NCI-H82 treated with DMSO at 0.1 percent for 48 hours (cell line): Measurements from ENCODE around the gene MTCH1.

Source experiments
- DNase-seq: peaks from one replicate; lab custom pipeline; 2025; ENCODE audit not compliant: unreplicated experiment; lab: John Stamatoyannopoulos, UW

The MTCH1 gene

GRCh38 chr6:36970892-36971842 is 14.8 kb downstream of the MTCH1 start:
- DNase-seq, result no peak

GRCh38 chr6:36969988-36970891 is 15.8 kb downstream of the MTCH1 start:
- no peak for DNase-seq

- DNase-seq, result no peak
Measured at GRCh38 chr6:36969240-36969691, 16.7 kb downstream of the MTCH1 start.

GRCh38 chr6:36968266-36968977 is 17.6 kb downstream of the MTCH1 start:
- no peak for DNase-seq

GRCh38 chr6:36967757-36968156 is 18.2 kb downstream of the MTCH1 start:
- DNase-seq, result no peak

GRCh38 chr6:36967301-36967700 is 18.7 kb downstream of the MTCH1 start:
- DNase-seq, result no peak

GRCh38 chr6:36964908-36965307 is 21.1 kb downstream of the MTCH1 start:
- no peak for DNase-seq

- no peak for DNase-seq
Measured at GRCh38 chr6:36964349-36964748, 21.6 kb downstream of the MTCH1 start.

- DNase-seq, result no peak
Measured at GRCh38 chr6:36963451-36964290, 22.3 kb downstream of the MTCH1 start.

GRCh38 chr6:36962874-36963273 is 23.1 kb downstream of the MTCH1 start:
- DNase-seq, result no peak

- DNase-seq, result no peak
Measured at GRCh38 chr6:36961441-36962435, 24.3 kb downstream of the MTCH1 start.

- DNase-seq, result no peak
Measured at GRCh38 chr6:36959555-36960250, 26.3 kb downstream of the MTCH1 start.

GRCh38 chr6:36958775-36959554 is 27.0 kb downstream of the MTCH1 start:
- no peak for DNase-seq

GRCh38 chr6:36957773-36958271 is 28.2 kb downstream of the MTCH1 start:
- no peak for DNase-seq

GRCh38 chr6:36956446-36956820 is 29.6 kb downstream of the MTCH1 start:
- DNase-seq, result no peak

GRCh38 chr6:36955671-36956445 is 30.1 kb downstream of the MTCH1 start:
- no peak for DNase-seq

GRCh38 chr6:36955136-36955535 is 30.9 kb downstream of the MTCH1 start:
- no peak for DNase-seq
